ENCODE results near the gene CEP112. TPM values are rescaled to one million over a fixed set of nuclear protein-coding genes. Genes with fewer than 3 reads are reported as not detected.
"Not testable (repeated sequence)": the region's sequence is repeated elsewhere in the genome, so short reads cannot be mapped to it uniquely, and the experiment has no call there.

The CEP112 gene
- total RNA-seq, 4 donors from 2014 or later = 15.8 to 50.3 (median 20.2) TPM

DNA sequence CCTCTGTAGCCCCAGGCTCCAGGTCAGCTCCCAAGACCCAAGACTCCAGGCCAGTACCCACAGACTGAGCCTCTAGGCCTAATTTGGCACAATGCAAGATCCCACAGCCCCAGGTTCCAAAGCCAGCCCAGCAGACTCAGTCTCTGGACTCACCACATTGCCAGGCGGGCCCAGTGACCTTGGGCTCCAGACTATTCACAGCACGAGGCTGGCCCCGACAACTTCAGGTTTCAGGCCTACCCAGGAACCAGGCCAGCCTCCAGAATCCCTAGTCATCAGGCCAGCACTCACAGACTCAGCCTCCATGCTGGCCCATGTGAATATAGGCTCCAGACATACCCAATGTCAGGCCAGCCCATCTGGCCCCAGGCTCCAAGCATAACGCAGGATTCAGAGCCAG is 103.8 kb downstream of the CEP112 start:
- no peak for ATAC-seq (ENCODE audit: low FRiP score)
- DNase-seq (ENCODE audit: low spot score) = no peak

DNA sequence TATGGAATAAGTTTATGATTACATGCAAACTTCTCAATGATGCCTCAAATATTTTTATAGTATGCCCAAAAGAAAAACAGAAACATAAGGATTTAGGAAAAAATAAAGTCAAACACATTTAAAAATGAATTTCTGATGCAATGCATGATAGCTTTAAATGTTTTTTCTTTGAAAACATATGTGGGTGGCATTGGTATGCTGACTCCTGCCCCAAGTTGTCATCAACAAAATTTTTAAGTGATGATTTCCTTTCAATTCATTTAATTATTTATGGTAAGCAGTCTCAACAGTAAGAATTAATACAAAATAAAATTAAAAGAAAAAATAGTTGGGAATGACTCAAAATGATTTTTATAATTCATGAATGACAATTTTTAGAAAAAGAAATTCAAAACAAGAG is 104.9 kb downstream of the CEP112 start:
- TF ChIP-seq, protein P1, sequence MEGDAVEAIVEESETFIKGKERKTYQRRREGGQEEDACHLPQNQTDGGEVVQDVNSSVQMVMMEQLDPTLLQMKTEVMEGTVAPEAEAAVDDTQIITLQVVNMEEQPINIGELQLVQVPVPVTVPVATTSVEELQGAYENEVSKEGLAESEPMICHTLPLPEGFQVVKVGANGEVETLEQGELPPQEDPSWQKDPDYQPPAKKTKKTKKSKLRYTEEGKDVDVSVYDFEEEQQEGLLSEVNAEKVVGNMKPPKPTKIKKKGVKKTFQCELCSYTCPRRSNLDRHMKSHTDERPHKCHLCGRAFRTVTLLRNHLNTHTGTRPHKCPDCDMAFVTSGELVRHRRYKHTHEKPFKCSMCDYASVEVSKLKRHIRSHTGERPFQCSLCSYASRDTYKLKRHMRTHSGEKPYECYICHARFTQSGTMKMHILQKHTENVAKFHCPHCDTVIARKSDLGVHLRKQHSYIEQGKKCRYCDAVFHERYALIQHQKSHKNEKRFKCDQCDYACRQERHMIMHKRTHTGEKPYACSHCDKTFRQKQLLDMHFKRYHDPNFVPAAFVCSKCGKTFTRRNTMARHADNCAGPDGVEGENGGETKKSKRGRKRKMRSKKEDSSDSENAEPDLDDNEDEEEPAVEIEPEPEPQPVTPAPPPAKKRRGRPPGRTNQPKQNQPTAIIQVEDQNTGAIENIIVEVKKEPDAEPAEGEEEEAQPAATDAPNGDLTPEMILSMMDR (IDR thresholded peaks at IDR 0.05) = no peak
- DNase-seq (ENCODE audit: low spot score) = no peak
- ATAC-seq (ENCODE audit: low FRiP score) = no peak

More for the DNA sequence above, 103.8 kb downstream of the CEP112 start:
- TF ChIP-seq, protein P1 (IDR thresholded peaks at IDR 0.05) = no peak

DNA sequence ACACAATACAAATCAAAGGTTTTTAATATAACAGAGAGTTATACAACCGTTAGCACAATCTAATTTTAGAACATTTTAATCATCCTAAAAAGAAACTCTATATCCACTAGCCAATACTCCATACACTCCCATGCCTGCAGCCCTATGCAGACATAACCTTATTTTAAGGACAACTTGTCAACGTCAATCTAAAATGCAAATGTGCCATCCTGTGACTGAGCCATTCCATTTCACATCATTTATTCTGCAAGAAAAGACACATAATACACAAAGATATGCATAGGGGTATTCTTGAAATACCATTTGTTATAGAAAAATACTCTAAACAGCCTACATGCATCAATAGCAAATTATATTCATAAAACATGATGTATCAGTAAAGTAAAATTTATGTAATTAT is 106.7 kb downstream of the CEP112 start:
- no peak for DNase-seq (ENCODE audit: low spot score)
- ATAC-seq (ENCODE audit: low FRiP score) = no peak
- TF ChIP-seq, protein P1 (IDR thresholded peaks at IDR 0.05) = no peak

DNA sequence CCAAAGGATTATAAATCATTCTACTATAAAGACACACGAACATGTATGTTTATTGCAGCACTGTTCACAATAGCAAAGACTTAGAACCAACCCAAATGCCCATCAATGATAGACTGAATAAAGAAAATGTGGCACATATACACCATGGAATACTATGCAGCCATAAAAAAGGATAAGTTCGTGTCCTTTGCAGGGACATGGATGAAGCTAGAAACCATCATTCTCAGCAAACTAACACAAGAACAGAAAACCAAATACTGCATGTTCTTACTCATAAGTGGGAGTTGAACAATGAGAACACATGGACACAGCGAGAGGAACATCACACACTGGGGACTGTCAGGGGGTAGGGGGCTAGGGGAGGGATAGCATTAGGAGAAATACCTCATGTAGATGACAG is 111.3 kb downstream of the CEP112 start:
- ATAC-seq (ENCODE audit: low FRiP score); DNase-seq (ENCODE audit: low spot score): not testable (repeated sequence)

DNA sequence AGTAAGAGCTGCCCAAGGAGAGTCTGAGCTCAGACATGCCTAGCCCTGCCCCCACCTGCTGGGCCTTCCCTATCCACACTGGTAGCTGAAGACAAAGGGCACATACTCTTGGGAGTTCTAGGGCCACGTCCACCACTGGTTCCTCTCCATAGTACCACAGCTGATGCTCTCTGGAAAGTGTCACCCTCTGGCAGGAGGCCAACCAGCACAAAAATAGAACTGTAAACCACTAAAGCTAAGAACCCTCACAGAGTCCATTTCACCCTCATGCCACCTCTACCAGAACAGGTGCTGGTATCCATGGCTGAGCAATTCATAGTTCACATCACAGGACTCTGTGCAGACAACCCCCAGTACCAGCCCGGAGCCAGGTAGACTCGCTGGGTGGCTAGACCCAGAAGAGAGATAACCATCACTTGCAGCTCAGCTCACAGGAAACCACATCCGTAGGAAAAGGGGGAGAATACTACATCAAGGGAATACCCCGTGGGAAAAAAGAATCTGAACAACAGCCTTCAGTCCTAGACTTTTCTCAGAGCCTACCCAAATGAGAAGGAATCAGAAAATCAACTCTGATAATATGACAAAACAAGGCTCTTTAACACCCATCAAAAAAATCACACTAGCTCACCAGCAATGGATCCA is 115.3 kb downstream of the CEP112 start:
- DNase-seq (ENCODE audit: low spot score) (no peak), ATAC-seq (ENCODE audit: low FRiP score) (no peak)
- TF ChIP-seq, protein P1 (IDR thresholded peaks at IDR 0.05) = no peak

DNA sequence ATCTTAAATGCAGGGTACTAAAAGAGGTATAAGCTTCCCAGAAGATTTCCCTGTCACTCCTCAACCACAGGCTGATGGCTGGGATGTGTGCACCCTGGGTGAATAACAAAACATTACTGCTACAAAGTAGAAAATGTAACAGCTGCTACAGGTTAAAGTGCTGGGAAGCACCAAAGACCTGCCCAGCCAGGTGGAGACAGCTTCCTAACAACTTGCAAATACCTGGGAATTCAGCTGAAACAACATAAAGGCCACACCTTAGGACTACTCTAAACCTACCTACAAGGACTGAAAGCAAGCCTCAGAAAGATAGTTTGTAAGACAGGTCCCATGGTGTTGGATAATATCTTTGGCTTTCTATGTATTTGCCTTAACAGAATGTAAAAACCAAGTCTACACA is 118.5 kb downstream of the CEP112 start:
- ATAC-seq (ENCODE audit: low FRiP score) (no peak), DNase-seq (ENCODE audit: low spot score) (no peak)
- TF ChIP-seq, protein P1 (IDR thresholded peaks at IDR 0.05) = no peak

DNA sequence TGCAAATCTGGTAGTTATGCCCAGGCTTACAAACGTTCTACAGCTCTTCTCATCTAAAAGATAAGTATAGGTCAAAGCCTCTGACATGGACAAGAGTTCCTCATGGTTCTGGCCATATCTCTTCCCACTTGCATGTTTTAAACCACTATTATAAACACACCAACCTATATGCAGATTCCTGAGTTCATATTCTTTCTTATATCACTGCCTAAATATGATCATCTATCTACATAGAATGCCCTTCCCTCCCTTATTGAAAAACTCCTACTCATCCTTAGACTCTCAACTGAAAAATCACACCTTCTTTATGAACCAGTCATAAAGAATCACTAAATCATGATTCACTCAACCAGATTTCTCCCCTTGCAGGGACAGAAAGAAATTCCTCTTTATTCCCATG is 128.2 kb downstream of the CEP112 start:
- ATAC-seq (ENCODE audit: low FRiP score) = no peak
- TF ChIP-seq, protein P1 (IDR thresholded peaks at IDR 0.05) = no peak

More for the DNA sequence above, 128.2 kb downstream of the CEP112 start:
- DNase-seq (ENCODE audit: low spot score) = no peak
